HG03025 (cell line): ENCODE measurements around the gene HAVCR2.
"Not testable (repeated sequence)": the region's sequence is repeated elsewhere in the genome, so short reads cannot be mapped to it uniquely, and the experiment has no call there.

Experiments
- ATAC-seq: cut with Tn5 transposase; IDR thresholded peaks from one replicate; pipeline ENCODE4 v1.9.1; 2021; ENCODE audit warnings: mild to moderate bottlenecking, moderate library complexity; ENCODE audit not compliant: unreplicated experiment, low FRiP score

HAVCR2 gene

GRCh38 chr5:157047898-157048297, 60.9 kb downstream of the HAVCR2 start:
- no peak for ATAC-seq

DNA sequence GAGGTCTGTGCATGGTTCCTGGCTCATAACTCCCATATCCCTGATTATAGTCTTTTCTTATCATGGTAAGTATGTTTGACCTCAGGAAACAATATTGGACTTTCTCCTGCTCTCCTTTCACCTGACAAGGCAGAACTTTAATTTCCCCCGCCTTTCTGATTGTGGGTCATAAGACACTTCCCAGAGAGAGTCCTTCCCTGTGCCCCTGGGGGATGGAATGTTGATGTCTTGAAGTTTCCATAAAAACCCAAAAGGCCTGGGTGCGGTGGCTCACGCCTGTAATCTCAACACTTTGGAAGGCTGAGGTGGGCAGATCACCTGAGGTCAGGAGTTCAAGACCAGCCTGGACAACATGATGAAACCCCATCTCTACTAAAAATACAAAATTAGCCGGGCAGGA, 61.8 kb downstream of the HAVCR2 start:
- ATAC-seq = not testable (repeated sequence)

DNA sequence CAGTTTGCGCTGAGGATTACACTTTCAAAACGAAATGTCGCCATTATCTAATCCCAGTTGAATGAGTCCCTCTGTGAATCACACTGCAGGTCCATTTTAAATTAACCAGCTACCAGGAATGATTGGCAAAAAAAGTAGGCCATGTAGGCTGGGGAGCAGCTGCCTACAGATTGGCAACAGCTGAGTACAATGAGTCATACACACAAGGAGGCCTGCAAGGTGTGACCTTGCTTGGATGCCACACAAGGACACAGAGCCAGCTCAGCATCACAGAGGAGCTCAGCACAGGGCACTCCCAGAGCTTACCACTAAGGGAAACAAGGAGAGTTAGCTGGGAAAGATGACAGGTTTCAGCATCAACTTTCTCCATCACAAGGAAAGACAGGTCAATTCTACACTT, 62.8 kb downstream of the HAVCR2 start:
- ATAC-seq = no peak

DNA sequence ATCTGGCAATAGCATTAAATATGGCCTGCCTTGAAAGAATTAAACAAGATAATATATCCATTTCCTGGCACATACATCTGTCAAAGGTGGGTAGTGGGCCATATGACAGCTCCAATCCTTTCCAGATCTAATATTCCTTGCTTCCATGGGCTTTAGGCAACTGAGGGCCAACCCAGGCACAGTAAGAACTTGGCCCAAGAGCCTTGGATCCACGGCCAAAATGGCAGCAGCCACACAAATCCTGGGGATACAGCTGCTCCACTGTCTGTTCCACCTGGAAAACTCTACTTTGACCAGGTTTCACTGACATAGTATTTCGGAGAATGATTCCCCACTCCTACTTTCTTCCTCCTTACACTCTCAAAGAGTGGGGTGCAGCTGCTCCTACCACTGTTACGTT, 63.2 kb downstream of the HAVCR2 start:
- no peak for ATAC-seq

GRCh38 chr5:157038568-157039187, 70.2 kb downstream of the HAVCR2 start:
- no peak for ATAC-seq
